Vagina (tissue), 2 donors: ENCODE data around the gene PRM3. TPM values are rescaled to one million over a fixed set of nuclear protein-coding genes. Genes with fewer than 3 reads are reported as not detected.

ENCODE experiments used
- DNase-seq, 2 donors: peaks; one replicate each; pipeline ENCODE4 v3.0.0-alpha.2; 2017; ENCODE audit errors: extremely low spot score in 2 of 2
- H3K27ac ChIP-seq: fragments of 200-600 bp; sonication (generic); one replicate; pipeline ENCODE4 v1.5.1; 2019
- H3K27me3 ChIP-seq: fragments of 200-600 bp; sonication (generic); one replicate; pipeline ENCODE4 v1.5.1; 2019
- H3K36me3 ChIP-seq, 2 donors: fragments of 200-600 bp; sonication (generic); one replicate each; pipeline ENCODE4 v1.5.1; 2017 to 2019
- H3K4me1 ChIP-seq: fragments of 200-600 bp; sonication (generic); one replicate; pipeline ENCODE4 v1.5.1; 2019
- H3K4me3 ChIP-seq, 2 donors: fragments of 200-600 bp; sonication (generic); 1 replicate in 1 of 2; 2 replicates in 1 of 2; pipeline ENCODE4 v1.5.1; 2016 to 2019
- H3K9me3 ChIP-seq: fragments of 200-600 bp; sonication (generic); one replicate; pipeline ENCODE4 v1.5.1; 2019
- CTCF ChIP-seq, 3 experiments: fragments of 450-650 bp in 2 of 3; fragments of 200-600 bp in 1 of 3; sonication (generic) in 1 of 3; IDR thresholded peaks; one replicate each; pipeline ENCODE4 v1.5.1; 2017 to 2019; ENCODE audit warnings: antibody characterized with exemption in 3 of 3, mild to moderate bottlenecking in 2 of 3, moderate library complexity in 2 of 3
- POLR2A ChIP-seq, 2 donors: fragments of 450-650 bp; IDR thresholded peaks; one replicate each; pipeline ENCODE4 v1.6.1; 2017; ENCODE audit warnings: antibody characterized with exemption in 2 of 2, mild to moderate bottlenecking in 2 of 2, moderate library complexity in 2 of 2
- POLR2AphosphoS5 ChIP-seq, 2 donors: sonication (generic); formaldehyde crosslinking; IDR thresholded peaks; one replicate each; pipeline ENCODE4 v1.9.0; 2017; ENCODE audit warnings: antibody characterized with exemption in 2 of 2, mild to moderate bottlenecking in 2 of 2, low read depth in 1 of 2; ENCODE audit not compliant: insufficient read depth in 1 of 2
- intact Hi-C: fragments of 100-400 bp; cut with DNase I; formaldehyde crosslinking; loops from one replicate; pipeline ENCODE4 v1.15.1; 2023
- total RNA-seq: library from RNA; depleted of rRNA; stranded (reverse); fragments of >200 nt; gene quantifications from one replicate; pipeline ENCODE4 v1.2.3, GENCODE V29; 2016

Gene PRM3
- total RNA-seq, 1 donor from 2014 or later = not detected

DNA sequence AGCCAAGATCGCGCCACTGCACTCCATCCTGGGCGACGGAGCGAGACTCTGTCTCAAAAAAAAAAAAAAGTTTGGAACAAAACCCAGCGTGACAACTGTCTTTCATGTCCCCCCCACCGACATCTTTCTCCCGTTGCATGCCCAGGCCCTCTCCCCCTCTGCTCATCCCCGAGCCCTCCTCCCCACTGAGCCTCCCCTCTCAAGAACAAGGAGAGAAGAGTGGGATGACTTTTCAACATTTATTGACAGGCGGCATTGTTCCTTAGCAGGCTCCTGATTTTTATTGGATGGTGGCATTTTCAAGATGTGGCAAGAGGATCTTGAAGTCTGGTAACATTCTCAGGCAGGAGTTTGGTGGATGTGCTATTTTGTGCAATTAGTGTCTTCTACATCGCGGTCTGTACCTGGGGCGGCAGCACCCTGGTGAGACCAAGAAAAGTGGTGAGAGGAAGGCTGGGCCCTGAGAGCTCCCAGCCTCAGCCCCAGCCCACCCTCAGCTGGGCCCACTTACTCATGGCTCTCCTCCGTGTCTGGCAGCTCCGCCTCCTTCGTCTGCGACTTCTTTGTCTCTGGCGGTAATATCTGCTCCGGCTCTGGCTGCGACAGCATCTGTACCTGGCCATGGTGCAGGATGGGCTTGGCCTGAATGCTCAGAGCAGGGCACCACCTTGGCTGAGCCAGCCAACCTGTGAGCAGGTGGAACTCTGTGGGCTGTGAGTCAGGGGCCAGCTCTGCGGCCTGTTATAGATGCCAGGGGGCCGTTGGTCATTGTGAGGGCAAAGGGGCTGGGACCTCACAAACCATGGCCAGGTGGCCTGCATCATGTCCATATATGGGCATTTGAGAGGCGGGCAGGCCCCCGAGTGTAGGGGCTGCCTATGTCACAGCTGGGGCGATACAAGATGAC lies 7.4 kb upstream of the PRM3 start, which contains the start of gene PRM1:
Gene PRM1, minus strand, starts transcription at position 715 of the 907 bp plus-strand sequence. Its CDS starts 92 bp downstream, at position 623.
- DNase-seq = no peak
- Histone ChIP-seq H3K27ac (no peak within 1 kb of the TSS), H3K9me3 (no peaks in the 10 kb centered on the region), H3K4me3 (no peak within 1 kb of the TSS), H3K4me1 (no peaks in the 10 kb centered on the region), H3K36me3 (no peaks in the 10 kb centered on the region), H3K27me3 (no peaks in the 10 kb centered on the region)
- no peak for TF ChIP-seq POLR2AphosphoS5 (IDR thresholded peaks at IDR 0.05; ENCODE audit: insufficient read depth in 1 of 2, low read depth in 1 of 2)
- no peak for TF ChIP-seq CTCF (IDR thresholded peaks at IDR 0.05)
- no peak for TF ChIP-seq POLR2A (IDR thresholded peaks at IDR 0.05)
- intact Hi-C loops = no loop called here

GRCh38 chr16:11278681-11279628 lies 5.5 kb upstream of the PRM3 start:
- Histone ChIP-seq H3K4me1 (no peaks in the 10 kb centered on the region), H3K36me3 (no peaks in the 10 kb centered on the region), H3K27ac (no peak overlapping the region), H3K9me3 (no peaks in the 10 kb centered on the region), H3K4me3 (no peak overlapping the region), H3K27me3 (no peaks in the 10 kb centered on the region)
- DNase-seq = no peak
- intact Hi-C loops = no loop called here
- no peak for TF ChIP-seq CTCF (IDR thresholded peaks at IDR 0.05)
- no peak for TF ChIP-seq POLR2AphosphoS5 (IDR thresholded peaks at IDR 0.05; ENCODE audit: insufficient read depth in 1 of 2, low read depth in 1 of 2)
- no peak for TF ChIP-seq POLR2A (IDR thresholded peaks at IDR 0.05)

DNA sequence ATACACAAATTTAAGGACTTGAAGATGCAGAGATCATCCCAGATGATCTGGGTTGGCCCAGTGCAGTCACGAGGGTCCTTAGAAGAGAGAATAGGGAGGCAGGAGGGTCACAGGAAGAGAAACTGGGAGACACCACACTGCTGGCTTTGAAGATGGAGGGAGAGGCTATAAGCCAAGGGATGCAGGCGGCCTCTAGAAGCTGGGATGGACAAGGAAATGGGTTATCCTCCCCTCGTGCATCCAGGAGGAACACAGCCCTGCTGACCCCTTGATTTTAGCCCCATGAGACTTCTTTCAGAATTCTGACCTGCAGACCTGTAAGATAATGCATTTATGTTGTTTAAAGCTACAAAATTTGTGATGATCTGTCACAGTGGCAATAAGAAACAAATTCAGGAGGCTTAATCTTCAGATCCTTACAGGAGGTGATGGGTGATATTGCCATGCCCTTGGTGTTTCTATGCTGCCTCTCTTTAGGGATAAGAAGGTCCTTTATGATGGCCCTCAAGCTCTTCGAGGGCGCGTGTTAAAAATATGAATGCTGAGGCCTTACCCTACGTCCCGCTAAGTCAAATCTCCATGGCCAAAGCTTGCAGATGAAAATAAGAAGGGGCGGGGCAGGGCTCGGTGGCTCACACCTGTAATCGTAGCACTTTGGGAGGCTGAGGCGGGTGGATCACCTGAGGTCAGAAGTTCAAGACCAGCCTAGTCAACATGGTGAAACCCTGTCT lies 4.3 kb upstream of the PRM3 start:
- H3K4me3 ChIP-seq = no peak overlapping the region
- H3K4me1 ChIP-seq = no peaks in the 10 kb centered on the region
- intact Hi-C loops = no loop called here
- no peaks in the 10 kb centered on the region for H3K36me3 ChIP-seq
- TF ChIP-seq CTCF (IDR thresholded peaks at IDR 0.05) (no peak), POLR2A (IDR thresholded peaks at IDR 0.05) (no peak), POLR2AphosphoS5 (IDR thresholded peaks at IDR 0.05; ENCODE audit: insufficient read depth in 1 of 2, low read depth in 1 of 2) (no peak)
- H3K9me3 ChIP-seq = no peaks in the 10 kb centered on the region
- DNase-seq = no peak
- no peak overlapping the region for H3K27ac ChIP-seq
- H3K27me3 ChIP-seq = no peaks in the 10 kb centered on the region

DNA sequence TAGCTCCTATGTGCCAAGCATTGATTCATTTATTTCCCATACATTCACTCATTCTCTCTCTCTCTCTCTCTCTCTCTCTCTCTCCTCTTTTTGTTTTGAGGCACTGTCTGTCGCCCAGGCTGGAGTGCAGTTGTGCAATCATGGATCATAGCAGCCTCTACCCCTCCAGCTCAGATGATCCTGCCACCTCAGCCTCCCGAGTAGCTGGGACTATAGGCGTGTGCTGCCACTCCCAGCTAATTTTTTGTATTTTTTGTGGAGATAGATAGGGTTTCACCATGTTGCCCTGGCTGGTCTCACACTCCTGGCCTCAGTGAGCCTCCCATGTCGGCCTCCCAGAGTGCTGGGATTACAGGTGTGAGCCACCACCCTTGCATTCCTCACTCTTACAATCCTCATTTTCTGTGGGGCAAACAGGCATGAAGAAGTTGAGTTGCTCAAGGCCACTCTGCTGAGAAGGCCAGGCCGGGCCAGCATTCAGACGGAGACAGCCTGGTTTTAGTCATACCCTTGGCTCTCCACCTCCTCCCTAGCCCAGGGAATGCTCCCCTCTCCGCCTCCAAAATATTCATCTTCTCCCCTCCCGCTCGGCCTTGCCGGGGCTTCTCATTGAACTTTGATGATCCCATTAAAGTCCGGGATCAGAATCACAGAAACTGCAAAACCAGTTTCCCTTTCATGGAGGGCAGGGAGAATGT lies 3.6 kb upstream of the PRM3 start:
- Histone ChIP-seq H3K27ac (no peak overlapping the region), H3K4me3 (no peak overlapping the region), H3K36me3 (no peaks in the 10 kb centered on the region), H3K9me3 (no peaks in the 10 kb centered on the region), H3K4me1 (no peaks in the 10 kb centered on the region), H3K27me3 (no peaks in the 10 kb centered on the region)
- intact Hi-C loops = no loop called here
- no peak for TF ChIP-seq CTCF (IDR thresholded peaks at IDR 0.05)
- no peak for TF ChIP-seq POLR2A (IDR thresholded peaks at IDR 0.05)
- TF ChIP-seq POLR2AphosphoS5 (IDR thresholded peaks at IDR 0.05; ENCODE audit: insufficient read depth in 1 of 2, low read depth in 1 of 2) = no peak
- no peak for DNase-seq
